Osteocyte (in vitro differentiated cells): ENCODE data around the gene GAS2L2. TPM values are rescaled to one million over a fixed set of nuclear protein-coding genes. Genes with fewer than 3 reads are reported as not detected.
A peak's percentile ranks its signal among the peaks of the same experiment; 100 is the strongest.
"Not testable (repeated sequence)": the region's sequence is repeated elsewhere in the genome, so short reads cannot be mapped to it uniquely, and the experiment has no call there.

Experiments used
- DNase-seq: peaks from one replicate; pipeline ENCODE4 v3.0.0; 2021; ENCODE audit warnings: mixed read lengths; ENCODE audit not compliant: unreplicated experiment; ENCODE audit errors: extremely low spot score
- H3K27ac Mint-ChIP-seq: one replicate; pipeline ENCODE4 v1.8.0; 2021; ENCODE audit warnings: mild to moderate bottlenecking, mixed read lengths; ENCODE audit not compliant: unreplicated experiment
- H3K27me3 Mint-ChIP-seq: one replicate; pipeline ENCODE4 v1.8.0; 2021; ENCODE audit warnings: mixed read lengths; ENCODE audit not compliant: unreplicated experiment
- H3K36me3 Mint-ChIP-seq: one replicate; pipeline ENCODE4 v1.8.0; 2021; ENCODE audit warnings: mixed read lengths; ENCODE audit not compliant: unreplicated experiment
- H3K4me1 Mint-ChIP-seq: one replicate; pipeline ENCODE4 v1.8.0; 2021; ENCODE audit warnings: mixed read lengths; ENCODE audit not compliant: unreplicated experiment
- H3K4me3 Mint-ChIP-seq: one replicate; pipeline ENCODE4 v1.8.0; 2021; ENCODE audit warnings: mild to moderate bottlenecking, moderate library complexity, mixed read lengths; ENCODE audit not compliant: unreplicated experiment
- H3K9me3 Mint-ChIP-seq: one replicate; pipeline ENCODE4 v1.8.0; 2021; ENCODE audit warnings: mixed read lengths; ENCODE audit not compliant: unreplicated experiment
- total RNA-seq: library from RNA; stranded (reverse); gene quantifications from 2 replicates; pipeline ENCODE4 v1.2.1, GENCODE V29; 2021
- TF ChIP-seq, protein P1 (sequence below): fragments of 200-600 bp; sonication (generic); IDR thresholded peaks from 2 replicates; pipeline ENCODE4 v1.5.0; 2021; ENCODE audit warnings: antibody characterized with exemption, mild to moderate bottlenecking, moderate library complexity

Gene GAS2L2
- total RNA-seq, 1 donor from 2014 or later = not detected

DNA sequence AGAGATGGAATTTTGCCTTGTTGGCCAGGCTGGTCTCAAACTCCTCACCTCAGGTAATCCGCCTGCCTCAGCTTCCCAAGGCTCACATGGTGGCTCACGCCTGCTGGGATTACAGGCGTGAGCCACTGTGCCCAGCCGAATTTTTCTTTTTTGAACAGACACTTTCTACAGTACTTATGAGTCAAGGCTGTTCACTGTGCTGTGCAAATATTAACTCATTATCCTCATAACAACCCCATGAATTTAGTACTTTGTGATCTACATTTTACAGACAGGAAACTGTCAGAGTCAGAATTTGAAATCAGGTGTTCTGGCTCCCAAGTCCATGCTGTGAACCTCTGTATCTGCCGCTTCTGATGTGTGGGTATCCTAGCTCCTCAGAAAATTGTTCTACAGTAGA, 47.3 kb downstream of the GAS2L2 start:
- TF ChIP-seq, protein P1, sequence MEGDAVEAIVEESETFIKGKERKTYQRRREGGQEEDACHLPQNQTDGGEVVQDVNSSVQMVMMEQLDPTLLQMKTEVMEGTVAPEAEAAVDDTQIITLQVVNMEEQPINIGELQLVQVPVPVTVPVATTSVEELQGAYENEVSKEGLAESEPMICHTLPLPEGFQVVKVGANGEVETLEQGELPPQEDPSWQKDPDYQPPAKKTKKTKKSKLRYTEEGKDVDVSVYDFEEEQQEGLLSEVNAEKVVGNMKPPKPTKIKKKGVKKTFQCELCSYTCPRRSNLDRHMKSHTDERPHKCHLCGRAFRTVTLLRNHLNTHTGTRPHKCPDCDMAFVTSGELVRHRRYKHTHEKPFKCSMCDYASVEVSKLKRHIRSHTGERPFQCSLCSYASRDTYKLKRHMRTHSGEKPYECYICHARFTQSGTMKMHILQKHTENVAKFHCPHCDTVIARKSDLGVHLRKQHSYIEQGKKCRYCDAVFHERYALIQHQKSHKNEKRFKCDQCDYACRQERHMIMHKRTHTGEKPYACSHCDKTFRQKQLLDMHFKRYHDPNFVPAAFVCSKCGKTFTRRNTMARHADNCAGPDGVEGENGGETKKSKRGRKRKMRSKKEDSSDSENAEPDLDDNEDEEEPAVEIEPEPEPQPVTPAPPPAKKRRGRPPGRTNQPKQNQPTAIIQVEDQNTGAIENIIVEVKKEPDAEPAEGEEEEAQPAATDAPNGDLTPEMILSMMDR = no peak
- Mint-ChIP-seq H3K27me3 (no peaks in the 10 kb centered on the region), H3K36me3 (peaks cover 19% of the 10 kb centered on the region), H3K4me1 (peaks cover 22% of the 10 kb centered on the region), H3K4me3 (no peak overlapping the region), H3K9me3 (no peaks in the 10 kb centered on the region), H3K27ac (no peak overlapping the region)
- DNase-seq = no peak

DNA sequence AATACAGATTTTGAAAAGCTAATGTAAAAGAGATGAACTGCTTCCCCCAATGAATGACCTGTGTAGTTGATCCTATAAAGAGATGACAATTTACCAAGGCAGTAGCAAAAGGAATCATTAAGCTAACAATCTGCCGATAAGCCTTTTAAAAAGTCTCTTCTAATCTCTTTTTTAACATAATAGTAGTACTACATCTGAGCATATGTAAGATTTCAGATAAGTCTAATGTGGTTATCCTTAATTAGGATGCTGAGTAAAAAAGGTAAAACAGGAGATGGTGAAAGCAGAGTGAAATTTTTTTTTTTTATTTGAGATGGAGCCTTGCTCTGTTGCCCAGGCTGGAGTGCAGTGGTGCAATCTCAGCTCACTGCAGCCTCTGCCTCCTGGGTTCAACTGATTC, 47.8 kb downstream of the GAS2L2 start:
- no peaks in the 10 kb centered on the region for H3K27me3 Mint-ChIP-seq
- TF ChIP-seq, protein P1 = no peak
- no peaks in the 10 kb centered on the region for H3K9me3 Mint-ChIP-seq

GRCh38 chr17:35703308-35703707, 49.7 kb downstream of the GAS2L2 start:
- H3K27ac Mint-ChIP-seq, H3K4me3 Mint-ChIP-seq, H3K9me3 Mint-ChIP-seq, DNase-seq, H3K27me3 Mint-ChIP-seq: not testable (repeated sequence)
- peaks cover 16% of the 10 kb centered on the region for H3K4me1 Mint-ChIP-seq
- peaks cover 13% of the 10 kb centered on the region for H3K36me3 Mint-ChIP-seq

More for the DNA sequence above, 47.8 kb downstream of the GAS2L2 start:
- Mint-ChIP-seq H3K36me3 (peaks cover 15% of the 10 kb centered on the region), H3K4me3 (no peak overlapping the region), H3K4me1 (peaks cover 19% of the 10 kb centered on the region), H3K27ac (no peak overlapping the region)
- DNase-seq = no peak

DNA sequence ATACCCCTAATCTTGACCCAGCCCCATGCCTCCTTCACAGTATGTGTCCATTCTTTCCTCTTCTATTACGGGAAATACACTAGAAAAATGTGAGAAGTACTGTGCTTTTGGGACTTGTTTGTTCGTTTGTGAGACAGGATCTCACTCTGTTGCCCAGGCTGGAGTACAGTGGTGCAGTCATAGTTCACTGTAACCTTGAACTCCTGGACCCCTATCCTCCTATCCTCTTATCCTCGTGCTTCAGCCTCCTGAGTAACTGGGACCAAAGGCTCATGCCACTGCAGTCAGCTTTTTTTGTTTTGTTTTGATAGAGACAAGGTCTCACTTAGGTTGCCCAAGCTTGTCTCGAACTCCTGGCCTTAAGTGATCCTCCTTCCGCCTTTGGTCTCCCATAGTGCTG, 51.5 kb downstream of the GAS2L2 start:
- TF ChIP-seq, protein P1 = no peak
- no peak overlapping the region for H3K4me3 Mint-ChIP-seq
- peaks cover 10% of the 10 kb centered on the region for H3K36me3 Mint-ChIP-seq
- peak overlapping the region; percentile 62 for H3K27ac Mint-ChIP-seq
- H3K27me3 Mint-ChIP-seq = no peaks in the 10 kb centered on the region
- no peak for DNase-seq
- H3K9me3 Mint-ChIP-seq = no peaks in the 10 kb centered on the region
- H3K4me1 Mint-ChIP-seq = peaks cover 30% of the 10 kb centered on the region

GRCh38 chr17:35700150-35700549, 52.9 kb downstream of the GAS2L2 start:
- Mint-ChIP-seq H3K27me3 (no peaks in the 10 kb centered on the region), H3K27ac (no peak overlapping the region), H3K36me3 (peaks cover 17% of the 10 kb centered on the region), H3K4me1 (peaks cover 26% of the 10 kb centered on the region), H3K4me3 (no peak overlapping the region), H3K9me3 (no peaks in the 10 kb centered on the region)
- TF ChIP-seq, protein P1 = no peak
- no peak for DNase-seq

DNA sequence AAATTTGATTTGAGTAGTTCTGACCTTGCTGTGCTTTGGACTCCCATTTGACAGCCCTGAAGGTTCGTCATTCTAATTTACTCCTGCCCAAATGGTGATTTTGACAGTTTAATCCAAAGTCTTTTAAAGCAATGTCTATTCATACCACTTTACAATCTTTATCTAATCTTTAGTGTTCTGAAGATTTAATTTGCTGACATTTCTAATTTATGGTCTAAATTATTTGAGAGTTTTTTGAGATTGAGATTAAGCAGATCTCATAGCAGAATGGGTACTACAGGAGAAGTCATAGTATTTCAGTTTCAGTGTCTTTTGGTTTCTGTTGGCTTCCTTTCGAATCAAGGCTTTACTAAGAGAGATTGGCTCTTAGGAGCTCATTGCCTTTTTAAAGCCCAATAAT, 54.2 kb downstream of the GAS2L2 start:
- no peaks in the 10 kb centered on the region for H3K27me3 Mint-ChIP-seq
- H3K4me1 Mint-ChIP-seq = peaks cover 26% of the 10 kb centered on the region
- no peak overlapping the region for H3K4me3 Mint-ChIP-seq
- no peak for DNase-seq
- H3K36me3 Mint-ChIP-seq = peaks cover 20% of the 10 kb centered on the region
- TF ChIP-seq, protein P1 = no peak
- no peaks in the 10 kb centered on the region for H3K9me3 Mint-ChIP-seq
- H3K27ac Mint-ChIP-seq = no peak overlapping the region
